Measurements from ENCODE around the gene ZNF418. TPM values are rescaled to one million over a fixed set of nuclear protein-coding genes. Genes with fewer than 3 reads are reported as not detected.
"Not testable (repeated sequence)": the region's sequence is repeated elsewhere in the genome, so short reads cannot be mapped to it uniquely, and the experiment has no call there.

The ZNF418 gene
- total and polyA plus RNA-seq, 2 of the 13 experiments (the other 11 are each of a cell fraction or from before 2014, with no cell fraction given): 0.07 to 0.27 TPM

GRCh38 chr19:57916168-57916995 is 18.8 kb downstream of the ZNF418 start, which contains the start of gene ZNF417 (continued):
- TF ChIP-seq FOSL2 (CRISPR knock-in tag; IDR thresholded peaks at IDR 0.05) (peak; percentile 45; the same call in 1 of the 2 replicates), ZNF501 (CRISPR knock-in tag; IDR thresholded peaks at IDR 0.05) (peak; percentile 87), PRDM10 (CRISPR knock-in tag; IDR thresholded peaks at IDR 0.05; ENCODE audit: low read depth) (0 out of 2 replicates have a peak, but pooled peaks have one; percentile 33), MAX (IDR thresholded peaks at IDR 0.05) (peak; percentile 38; the same call in 1 of the 2 replicates), TOPORS (CRISPR knock-in tag; IDR thresholded peaks at IDR 0.05) (peak; percentile 56; the same call in 1 of the 2 replicates), SALL1 (CRISPR knock-in tag; IDR thresholded peaks at IDR 0.05) (peak; percentile 83), GABPA (IDR thresholded peaks at IDR 0.05; ENCODE audit: low read depth, low read length) (peak; percentile 80), GABPA (CRISPR knock-in tag; IDR thresholded peaks at IDR 0.05; ENCODE audit: low read depth) (peak; percentile 95), ZNF44 (CRISPR knock-in tag; IDR thresholded peaks at IDR 0.05) (0 out of 2 replicates have a peak, but pooled peaks have one; percentile 59), NFYB (CRISPR knock-in tag; IDR thresholded peaks at IDR 0.05) (peak; percentile 91), ZBTB7A (CRISPR knock-in tag; IDR thresholded peaks at IDR 0.05) (0 out of 2 replicates have a peak, but pooled peaks have one; percentile 40), MAZ (CRISPR knock-in tag; IDR thresholded peaks at IDR 0.05; ENCODE audit: low read depth) (peak; percentile 21; the same call in 1 of the 2 replicates), ELF4 (CRISPR knock-in tag; IDR thresholded peaks at IDR 0.05; ENCODE audit: borderline replicate concordance) (peak; percentile 92), ARID4A (CRISPR knock-in tag; IDR thresholded peaks at IDR 0.05; ENCODE audit: borderline replicate concordance) (peak; percentile 95), NR2C2 (CRISPR knock-in tag; IDR thresholded peaks at IDR 0.05; ENCODE audit: borderline replicate concordance) (peak; percentile 91), MLX (CRISPR knock-in tag; IDR thresholded peaks at IDR 0.05) (peak; percentile 64; the same call in 1 of the 2 replicates), ZNF136 (CRISPR knock-in tag; IDR thresholded peaks at IDR 0.05; ENCODE audit: low read depth) (0 out of 2 replicates have a peak, but pooled peaks have one; percentile 26), PBX2 (CRISPR knock-in tag; IDR thresholded peaks at IDR 0.05) (peak; percentile 90)
- TF ChIP-seq MAZ (IDR thresholded peaks at IDR 0.05; ENCODE audit: borderline replicate concordance, low read depth, low read length): not testable (repeated sequence)

All from HepG2 (cell line).